Endodermal cell (in vitro differentiated cells): ENCODE data around the gene EPHB1. TPM values are rescaled to one million over a fixed set of nuclear protein-coding genes. Genes with fewer than 3 reads are reported as not detected.
A peak's percentile ranks its signal among the peaks of the same experiment; 100 is the strongest.

Experiments
- DNase-seq: peaks from one replicate; pipeline ENCODE4 v3.0.0-alpha.2; 2017
- H3K27ac ChIP-seq: 2 replicates; pipeline ENCODE4 v1.5.1; 2013; ENCODE audit warnings: mild to moderate bottlenecking, low read depth, low read length, moderate library complexity
- H3K27me3 ChIP-seq: 2 replicates; pipeline ENCODE4 v1.6.1; 2013; ENCODE audit warnings: mild to moderate bottlenecking, low read length, moderate library complexity; ENCODE audit not compliant: insufficient read depth, control insufficient read depth, poor library complexity, severe bottlenecking
- H3K36me3 ChIP-seq: 2 replicates; pipeline ENCODE4 v1.7.0; 2013; ENCODE audit warnings: mild to moderate bottlenecking, low read length, moderate library complexity; ENCODE audit not compliant: control insufficient read depth, insufficient read depth
- H3K4me1 ChIP-seq: one replicate; pipeline ENCODE4 v1.7.0; 2013; ENCODE audit warnings: low read length; ENCODE audit not compliant: control insufficient read depth, insufficient read depth
- H3K4me3 ChIP-seq: 2 replicates; pipeline ENCODE4 v1.5.1; 2013; ENCODE audit warnings: mild to moderate bottlenecking, low read length, moderate library complexity
- H3K9ac ChIP-seq: 2 replicates; pipeline ENCODE4 v1.6.1; 2013; ENCODE audit warnings: mild to moderate bottlenecking, low read length, moderate library complexity; ENCODE audit not compliant: poor library complexity, severe bottlenecking; ENCODE audit errors: extremely low read depth
- H3K9me3 ChIP-seq: 2 replicates; pipeline ENCODE4 v1.6.1; 2013; ENCODE audit warnings: mild to moderate bottlenecking, low read length, moderate library complexity; ENCODE audit not compliant: control insufficient read depth
- H3K27ac Mint-ChIP-seq: 2 replicates; pipeline ENCODE4 v1.8.0; 2020; ENCODE audit warnings: mixed read lengths
- H3K27me3 Mint-ChIP-seq: 2 replicates; pipeline ENCODE4 v1.8.0; 2021; ENCODE audit warnings: mild to moderate bottlenecking, mixed read lengths; ENCODE audit not compliant: insufficient read depth
- H3K36me3 Mint-ChIP-seq: 2 replicates; pipeline ENCODE4 v1.8.0; 2020; ENCODE audit warnings: low read depth, mixed read lengths
- H3K4me1 Mint-ChIP-seq: 2 replicates; pipeline ENCODE4 v1.8.0; 2020; ENCODE audit warnings: mixed read lengths
- H3K4me3 Mint-ChIP-seq: 2 replicates; pipeline ENCODE4 v1.8.0; 2020; ENCODE audit warnings: mild to moderate bottlenecking, moderate library complexity, mixed read lengths
- H3K9me3 Mint-ChIP-seq: 2 replicates; pipeline ENCODE4 v1.8.0; 2020; ENCODE audit warnings: mild to moderate bottlenecking, mixed read lengths
- CTCF ChIP-seq: fragments of 200-600 bp; sonication (generic); conservative IDR thresholded peaks from 2 replicates; pipeline ENCODE4 v1.5.0; 2021; ENCODE audit warnings: antibody characterized with exemption, mild to moderate bottlenecking
- WGBS, 2 experiments: methylation state at CpG; one replicate each; pipeline versions ENCODE4 v1.1.5 to v1.1.7; 2013; ENCODE audit warnings: missing lambda C conversion rate in 2 of 2, mixed read lengths in 1 of 2; ENCODE audit not compliant: insufficient coverage in 1 of 2, insufficient read length in 1 of 2; 5-methylcytosine and 5-hydroxymethylcytosine counted together
- total RNA-seq, 2 donors: library from RNA; stranded (reverse); fragmentation: NEBNext Ultra II Directional in 1 of 2; extraction: Animal tissue kit (Norgen Biotek cat#: 25700) in 1 of 2; gene quantifications; 2 replicates in 1 of 2; 3 replicates in 1 of 2; pipeline ENCODE4 v1.2.1, GENCODE V29; 2021

EPHB1 gene
- total RNA-seq, 2 donors from 2014 or later = 2.9 to 3.6 TPM

DNA sequence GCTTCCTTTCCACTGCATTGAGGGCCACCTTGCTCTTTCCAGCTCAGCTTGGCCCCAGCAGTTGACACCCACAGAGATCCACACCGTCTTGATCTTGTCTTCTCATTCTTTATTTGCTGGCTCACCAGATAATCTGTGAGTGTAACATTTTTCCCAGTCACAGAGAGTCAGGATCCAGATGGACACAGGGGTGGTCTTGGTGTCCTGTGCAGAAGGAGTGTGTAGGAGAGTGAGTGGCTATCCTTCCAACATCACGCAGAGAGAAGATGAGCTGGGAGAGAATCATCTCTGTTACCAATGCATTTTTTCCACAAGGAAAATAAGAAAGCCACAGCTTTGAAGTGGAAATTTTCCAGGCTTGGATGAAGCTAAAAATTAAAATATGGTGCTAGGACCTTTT lies 100.1 kb downstream of the EPHB1 start:
- no peak overlapping the region for H3K4me3 Mint-ChIP-seq
- Histone ChIP-seq H3K4me1 (no peaks in the 10 kb centered on the region), H3K27me3 (peaks cover 27% of the 10 kb centered on the region), H3K9me3 (no peaks in the 10 kb centered on the region), H3K36me3 (no peaks in the 10 kb centered on the region), H3K9ac (no peak overlapping the region), H3K4me3 (no peak overlapping the region), H3K27ac (no peak overlapping the region)
- DNase-seq = no peak
- H3K9me3 Mint-ChIP-seq = no peaks in the 10 kb centered on the region
- TF ChIP-seq CTCF = no peak
- H3K4me1 Mint-ChIP-seq = no peaks in the 10 kb centered on the region
- H3K36me3 Mint-ChIP-seq = no peaks in the 10 kb centered on the region
- WGBS, 2 experiments = 93% methylated on average over 2 of the region's 2 CpGs; no CpG with 5 or more reads in 1 of the 2 experiments
- peaks cover 78% of the 10 kb centered on the region for H3K27me3 Mint-ChIP-seq
- no peak overlapping the region for H3K27ac Mint-ChIP-seq

DNA sequence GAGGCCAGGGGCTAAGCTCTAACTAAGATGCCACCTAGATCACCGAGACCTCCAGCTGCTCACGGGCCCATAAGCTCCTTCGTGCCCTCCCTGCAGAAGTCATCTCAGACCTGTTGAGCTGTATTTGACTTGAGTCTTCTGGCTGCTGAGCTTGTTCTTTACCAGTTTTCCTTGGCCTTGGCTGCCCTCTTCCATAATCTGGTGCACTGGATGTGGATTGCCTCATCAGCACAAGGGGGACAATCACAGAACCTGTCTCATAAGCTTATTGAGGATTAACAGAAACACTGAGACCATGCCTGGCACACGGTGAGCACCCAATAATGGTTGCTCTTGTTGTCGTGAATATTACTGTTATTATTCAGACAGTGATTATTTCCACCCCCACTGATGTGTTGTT lies 101.1 kb downstream of the EPHB1 start:
- Histone ChIP-seq H3K9ac (no peak overlapping the region), H3K27ac (no peak overlapping the region), H3K9me3 (no peaks in the 10 kb centered on the region), H3K4me3 (no peak overlapping the region), H3K27me3 (peaks cover 27% of the 10 kb centered on the region), H3K36me3 (no peaks in the 10 kb centered on the region), H3K4me1 (no peaks in the 10 kb centered on the region)
- WGBS, 2 experiments = 92 to 100% methylated on average over 4 to 5 of the region's 5 CpGs
- no peak for DNase-seq
- H3K27ac Mint-ChIP-seq = no peak overlapping the region
- H3K27me3 Mint-ChIP-seq = peaks cover 68% of the 10 kb centered on the region
- H3K4me3 Mint-ChIP-seq = no peak overlapping the region
- H3K4me1 Mint-ChIP-seq = no peaks in the 10 kb centered on the region
- no peaks in the 10 kb centered on the region for H3K9me3 Mint-ChIP-seq
- no peaks in the 10 kb centered on the region for H3K36me3 Mint-ChIP-seq
- TF ChIP-seq CTCF = no peak

DNA sequence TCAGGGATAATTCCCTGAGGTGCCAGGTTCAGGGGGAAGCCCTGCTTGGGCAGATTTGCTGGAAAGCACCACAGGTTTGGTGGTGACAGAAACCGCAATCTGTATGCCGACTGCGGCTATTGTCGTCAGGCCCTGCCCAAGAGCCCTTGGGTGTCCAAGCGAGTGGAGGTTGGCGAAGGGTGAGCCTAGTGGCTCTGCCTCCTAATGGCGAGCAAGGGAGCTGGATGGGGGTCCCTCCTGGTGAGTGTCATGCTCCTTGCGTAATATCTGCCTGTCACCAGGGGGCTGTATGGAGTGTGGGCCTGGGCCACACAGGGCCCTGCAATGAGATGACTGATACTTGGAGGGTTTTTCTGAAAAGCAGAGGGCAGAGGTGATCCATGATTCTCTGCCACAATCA lies 101.6 kb downstream of the EPHB1 start:
- H3K9ac ChIP-seq = no peak overlapping the region
- H3K4me1 ChIP-seq = no peaks in the 10 kb centered on the region
- H3K27me3 ChIP-seq = peaks cover 27% of the 10 kb centered on the region
- no peak overlapping the region for H3K27ac Mint-ChIP-seq
- no peaks in the 10 kb centered on the region for H3K36me3 Mint-ChIP-seq
- no peak overlapping the region for H3K4me3 ChIP-seq
- H3K27me3 Mint-ChIP-seq = peaks cover 67% of the 10 kb centered on the region
- no peak overlapping the region for H3K4me3 Mint-ChIP-seq
- no peaks in the 10 kb centered on the region for H3K9me3 Mint-ChIP-seq
- no peak overlapping the region for H3K27ac ChIP-seq
- no peaks in the 10 kb centered on the region for H3K36me3 ChIP-seq
- 96 to 100% methylated on average over 4 to 8 of the region's 8 CpGs for WGBS, 2 experiments
- no peak for DNase-seq
- H3K9me3 ChIP-seq = no peaks in the 10 kb centered on the region
- no peaks in the 10 kb centered on the region for H3K4me1 Mint-ChIP-seq
- TF ChIP-seq CTCF = peak; percentile 45
